ENCODE measurements around the gene SLC44A3. TPM values are rescaled to one million over a fixed set of nuclear protein-coding genes. Genes with fewer than 3 reads are reported as not detected.
A peak's percentile ranks its signal among the peaks of the same experiment; 100 is the strongest.

The SLC44A3 gene
- total RNA-seq, 1 donor from 2014 or later: 19.5 TPM

GRCh38 chr1:94931254-94931841 lies 111.2 kb downstream of the SLC44A3 start:
- no peak for TF ChIP-seq CTCF (conservative IDR thresholded peaks at IDR 0.05)
- peaks cover 38% of the 10 kb centered on the region for H3K4me1 Mint-ChIP-seq (ENCODE audit: unreplicated experiment)
- H3K4me3 Mint-ChIP-seq: no peak overlapping the region
- H3K36me3 Mint-ChIP-seq: peaks cover 3% of the 10 kb centered on the region
- DNase-seq (ENCODE audit: extremely low spot score, unreplicated experiment): no peak
- H3K9me3 Mint-ChIP-seq: no peaks in the 10 kb centered on the region
- H3K27ac Mint-ChIP-seq: no peak overlapping the region
- no peaks in the 10 kb centered on the region for H3K27me3 Mint-ChIP-seq

GRCh38 chr1:94934551-94934950 lies 114.4 kb downstream of the SLC44A3 start:
- no peaks in the 10 kb centered on the region for H3K9me3 Mint-ChIP-seq
- H3K27ac Mint-ChIP-seq: no peak overlapping the region
- no peak for TF ChIP-seq CTCF (conservative IDR thresholded peaks at IDR 0.05)
- DNase-seq (ENCODE audit: extremely low spot score, unreplicated experiment): no peak
- H3K27me3 Mint-ChIP-seq: no peaks in the 10 kb centered on the region
- no peak overlapping the region for H3K4me3 Mint-ChIP-seq
- peaks cover 27% of the 10 kb centered on the region for H3K4me1 Mint-ChIP-seq (ENCODE audit: unreplicated experiment)
- peaks cover 3% of the 10 kb centered on the region for H3K36me3 Mint-ChIP-seq

GRCh38 chr1:94935034-94935433 lies 114.9 kb downstream of the SLC44A3 start:
- no peak for DNase-seq (ENCODE audit: extremely low spot score, unreplicated experiment)
- Mint-ChIP-seq H3K36me3 (peaks cover 3% of the 10 kb centered on the region), H3K4me1 (ENCODE audit: unreplicated experiment) (peaks cover 27% of the 10 kb centered on the region), H3K9me3 (no peaks in the 10 kb centered on the region), H3K27me3 (no peaks in the 10 kb centered on the region), H3K4me3 (no peak overlapping the region), H3K27ac (no peak overlapping the region)
- no peak for TF ChIP-seq CTCF (conservative IDR thresholded peaks at IDR 0.05)

GRCh38 chr1:94935476-94935875 lies 115.3 kb downstream of the SLC44A3 start:
- no peak for TF ChIP-seq CTCF (conservative IDR thresholded peaks at IDR 0.05)
- Mint-ChIP-seq H3K36me3 (peaks cover 3% of the 10 kb centered on the region), H3K4me3 (no peak overlapping the region), H3K9me3 (no peaks in the 10 kb centered on the region), H3K27me3 (no peaks in the 10 kb centered on the region), H3K4me1 (ENCODE audit: unreplicated experiment) (peaks cover 24% of the 10 kb centered on the region), H3K27ac (peak overlapping the region; percentile 5)
- no peak for DNase-seq (ENCODE audit: extremely low spot score, unreplicated experiment)

GRCh38 chr1:94936861-94937620 lies 116.9 kb downstream of the SLC44A3 start:
- Mint-ChIP-seq H3K4me1 (ENCODE audit: unreplicated experiment) (peaks cover 18% of the 10 kb centered on the region), H3K27me3 (no peaks in the 10 kb centered on the region), H3K9me3 (no peaks in the 10 kb centered on the region), H3K27ac (no peak overlapping the region), H3K4me3 (no peak overlapping the region), H3K36me3 (peaks cover 3% of the 10 kb centered on the region)
- no peak for TF ChIP-seq CTCF (conservative IDR thresholded peaks at IDR 0.05)
- DNase-seq (ENCODE audit: extremely low spot score, unreplicated experiment): no peak

Data from type B pancreatic cell (in vitro differentiated cells).